ENCODE measurements around the gene RPL22L1. TPM values are rescaled to one million over a fixed set of nuclear protein-coding genes. Genes with fewer than 3 reads are reported as not detected.

The RPL22L1 gene
- total RNA-seq, 1 donor from 2014 or later: 107 TPM

- H3K27ac Mint-ChIP-seq: no peak overlapping the region
- peaks cover 22% of the 10 kb centered on the region for H3K9me3 Mint-ChIP-seq
- no peaks in the 10 kb centered on the region for H3K79me2 ChIP-seq (ENCODE audit: low read depth)
- no peaks in the 10 kb centered on the region for H3K4me1 Mint-ChIP-seq
- H3K27me3 Mint-ChIP-seq (ENCODE audit: insufficient read depth, low read depth): peaks cover 6% of the 10 kb centered on the region
- H3K4me1 ChIP-seq: no peaks in the 10 kb centered on the region
- H3K4me3 ChIP-seq: no peak overlapping the region
- peak overlapping the region; percentile 6 for H2AFZ ChIP-seq (replicated peaks)
- TF ChIP-seq EZH2 (IDR thresholded peaks at IDR 0.05) (no peak), EZH2phosphoT487 (IDR thresholded peaks at IDR 0.05) (no peak), CTCF (IDR thresholded peaks at IDR 0.05) (no peak)
- no peak overlapping the region for H3K27ac ChIP-seq
- no peaks in the 10 kb centered on the region for H4K20me1 ChIP-seq (ENCODE audit: low read depth)
- no peaks in the 10 kb centered on the region for H3K36me3 ChIP-seq
- DNase-seq (ENCODE audit: low spot score): no peak
- no peaks in the 10 kb centered on the region for H3F3A ChIP-seq (ENCODE audit: low read depth)
- H3K9ac ChIP-seq: no peak overlapping the region
- no peaks in the 10 kb centered on the region for H3K27me3 ChIP-seq
- no peak overlapping the region for H3K4me3 Mint-ChIP-seq
- H3K9me3 ChIP-seq (ENCODE audit: low read depth): no peaks in the 10 kb centered on the region
- no peak overlapping the region for H3K4me2 ChIP-seq
- H3K36me3 Mint-ChIP-seq: peaks cover 2% of the 10 kb centered on the region
Measured at GRCh38 chr3:170914212-170914611, 44.2 kb upstream of the RPL22L1 start.

- H3K27ac ChIP-seq: no peak overlapping the region
Measured at GRCh38 chr3:170911051-170911450, 41.1 kb upstream of the RPL22L1 start.

GRCh38 chr3:170910542-170910941 is 40.5 kb upstream of the RPL22L1 start:
- no peak for DNase-seq (ENCODE audit: low spot score)
- no peak overlapping the region for H3K27ac ChIP-seq
- H3K9me3 Mint-ChIP-seq: peaks cover 10% of the 10 kb centered on the region
- H3K4me2 ChIP-seq: no peak overlapping the region
- H3K4me3 ChIP-seq: no peak overlapping the region
- H4K20me1 ChIP-seq (ENCODE audit: low read depth): no peaks in the 10 kb centered on the region
- no peak overlapping the region for H3K4me3 Mint-ChIP-seq
- H3K27me3 Mint-ChIP-seq (ENCODE audit: insufficient read depth, low read depth): peaks cover 8% of the 10 kb centered on the region
- H3K27me3 ChIP-seq: peaks cover 23% of the 10 kb centered on the region
- TF ChIP-seq EZH2 (IDR thresholded peaks at IDR 0.05) (no peak), CTCF (IDR thresholded peaks at IDR 0.05) (no peak), EZH2phosphoT487 (IDR thresholded peaks at IDR 0.05) (no peak)
- H3K9me3 ChIP-seq (ENCODE audit: low read depth): no peaks in the 10 kb centered on the region
- no peak overlapping the region for H2AFZ ChIP-seq (replicated peaks)
- peaks cover 8% of the 10 kb centered on the region for H3K4me1 ChIP-seq
- peaks cover 14% of the 10 kb centered on the region for H3K4me1 Mint-ChIP-seq
- no peak overlapping the region for H3K9ac ChIP-seq
- H3F3A ChIP-seq (ENCODE audit: low read depth): peaks cover 19% of the 10 kb centered on the region
- no peaks in the 10 kb centered on the region for H3K36me3 Mint-ChIP-seq
- H3K27ac Mint-ChIP-seq: no peak overlapping the region
- H3K79me2 ChIP-seq (ENCODE audit: low read depth): no peaks in the 10 kb centered on the region
- peaks cover 6% of the 10 kb centered on the region for H3K36me3 ChIP-seq

More at GRCh38 chr3:170911051-170911450, 41.1 kb upstream of the RPL22L1 start:
- Histone ChIP-seq H3K4me1 (peaks cover 8% of the 10 kb centered on the region), H3K27me3 (peaks cover 19% of the 10 kb centered on the region), H3F3A (ENCODE audit: low read depth) (peaks cover 19% of the 10 kb centered on the region), H3K4me3 (no peak overlapping the region), H3K79me2 (ENCODE audit: low read depth) (no peaks in the 10 kb centered on the region), H3K9me3 (ENCODE audit: low read depth) (no peaks in the 10 kb centered on the region), H2AFZ (replicated peaks) (no peak overlapping the region), H4K20me1 (ENCODE audit: low read depth) (no peaks in the 10 kb centered on the region), H3K9ac (no peak overlapping the region), H3K36me3 (peaks cover 5% of the 10 kb centered on the region), H3K4me2 (no peak overlapping the region)
- no peak for TF ChIP-seq CTCF (IDR thresholded peaks at IDR 0.05)
- TF ChIP-seq EZH2 (IDR thresholded peaks at IDR 0.05): no peak
- TF ChIP-seq EZH2phosphoT487 (IDR thresholded peaks at IDR 0.05): no peak
- no peak for DNase-seq (ENCODE audit: low spot score)
- H3K36me3 Mint-ChIP-seq: no peaks in the 10 kb centered on the region
- H3K4me1 Mint-ChIP-seq: peaks cover 14% of the 10 kb centered on the region
- no peak overlapping the region for H3K27ac Mint-ChIP-seq
- H3K27me3 Mint-ChIP-seq (ENCODE audit: insufficient read depth, low read depth): peaks cover 8% of the 10 kb centered on the region
- no peak overlapping the region for H3K4me3 Mint-ChIP-seq
- peaks cover 10% of the 10 kb centered on the region for H3K9me3 Mint-ChIP-seq
